ENCODE results near the gene TM6SF1. TPM values are rescaled to one million over a fixed set of nuclear protein-coding genes. Genes with fewer than 3 reads are reported as not detected.
"Not testable (repeated sequence)": the region's sequence is repeated elsewhere in the genome, so short reads cannot be mapped to it uniquely, and the experiment has no call there.

The TM6SF1 gene
- total and polyA plus RNA-seq, 5 donors, result 13.8 to 20.9 (median 15.7) TPM

- no peak overlapping the region for H3K4me3 ChIP-seq (ENCODE audit: low read length)
- H3K27me3 ChIP-seq (ENCODE audit: control insufficient read depth, insufficient read depth), result no peaks in the 10 kb centered on the region
- no peak overlapping the region for H3K27ac ChIP-seq (ENCODE audit: low read length)
- DNase-seq, result no peak
- no peak for ATAC-seq
- whole genome bisulfite sequencing, result 62% methylated on average over 2 of the region's 2 CpGs
- H3K4me1 ChIP-seq (ENCODE audit: control insufficient read depth, insufficient read depth, low read length), result no peaks in the 10 kb centered on the region
- no peaks in the 10 kb centered on the region for H3K9me3 ChIP-seq (ENCODE audit: control insufficient read depth, low read length)
- intact Hi-C loops (cut with DNase I), result no loop called here
These were observed 18.6 kb upstream of the TM6SF1 start for GRCh38 chr15:83088876-83089275.

- Histone ChIP-seq H3K27ac (ENCODE audit: low read length) (no peak overlapping the region), H3K27me3 (ENCODE audit: control insufficient read depth, insufficient read depth) (no peaks in the 10 kb centered on the region), H3K9me3 (ENCODE audit: control insufficient read depth, low read length) (no peaks in the 10 kb centered on the region), H3K4me3 (ENCODE audit: low read length) (no peak overlapping the region), H3K4me1 (ENCODE audit: control insufficient read depth, insufficient read depth, low read length) (no peaks in the 10 kb centered on the region)
- ATAC-seq, result no peak
- intact Hi-C loops (cut with DNase I), result no loop called here
- 36% methylated on average over 4 of the region's 4 CpGs for WGBS
- DNase-seq, result no peak
These were observed 17.0 kb upstream of the TM6SF1 start for GRCh38 chr15:83090465-83090864.

GRCh38 chr15:83091965-83092308 lies 15.5 kb upstream of the TM6SF1 start:
- DNase-seq; H3K27me3 ChIP-seq (ENCODE audit: control insufficient read depth, insufficient read depth); H3K9me3 ChIP-seq (ENCODE audit: control insufficient read depth, low read length); H3K4me1 ChIP-seq (ENCODE audit: control insufficient read depth, insufficient read depth, low read length); H3K4me3 ChIP-seq (ENCODE audit: low read length); intact Hi-C loops (cut with DNase I): not testable (repeated sequence)
- ATAC-seq, result peak; percentile 12 to 26
- peak overlapping the region; percentile 62 for H3K27ac ChIP-seq (ENCODE audit: low read length)
- 90% methylated on average over 3 of the region's 3 CpGs for WGBS

DNA sequence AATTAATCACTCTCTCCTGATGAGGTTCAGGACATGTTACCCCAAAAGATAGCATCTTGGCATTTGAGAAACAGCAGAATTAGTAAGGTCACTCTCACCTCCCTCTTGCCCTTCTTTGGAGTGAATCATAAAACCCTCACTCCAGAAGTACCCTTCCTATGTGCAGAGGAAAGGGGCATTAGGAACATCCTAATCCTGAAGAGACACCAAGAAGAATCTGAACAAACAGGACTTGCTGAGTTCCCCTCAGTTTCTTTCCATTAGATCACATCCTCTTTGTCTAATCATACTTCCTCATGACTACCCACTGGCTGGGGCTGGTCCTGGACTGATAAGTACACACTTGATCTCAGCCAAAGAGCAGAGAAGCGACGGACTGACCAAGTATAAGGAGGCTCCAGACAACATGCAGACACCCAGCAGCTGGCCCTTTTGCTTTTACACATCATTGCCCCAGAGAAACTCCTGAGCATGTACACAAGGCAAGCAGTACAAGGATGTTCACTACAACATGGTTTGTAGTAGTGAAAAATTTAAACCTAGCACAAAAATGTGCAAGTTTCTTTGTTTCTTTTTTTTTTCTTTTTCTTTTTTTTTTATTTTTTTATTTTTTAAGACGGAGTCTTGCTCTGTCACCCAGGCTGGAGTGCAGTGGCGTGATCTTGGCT lies 15.0 kb upstream of the TM6SF1 start:
- Histone ChIP-seq H3K27me3 (ENCODE audit: control insufficient read depth, insufficient read depth) (no peaks in the 10 kb centered on the region), H3K9me3 (ENCODE audit: control insufficient read depth, low read length) (no peaks in the 10 kb centered on the region), H3K4me1 (ENCODE audit: control insufficient read depth, insufficient read depth, low read length) (no peaks in the 10 kb centered on the region), H3K27ac (ENCODE audit: low read length) (peak overlapping the region; percentile 62), H3K4me3 (ENCODE audit: low read length) (no peak overlapping the region)
- WGBS, result 46% methylated on average over 4 of the region's 4 CpGs
- peak in 2 of 3 donors; percentile 52 to 76 for DNase-seq
- peak; percentile 92 to 97 for ATAC-seq
- intact Hi-C loops (cut with DNase I), result no loop called here

DNA sequence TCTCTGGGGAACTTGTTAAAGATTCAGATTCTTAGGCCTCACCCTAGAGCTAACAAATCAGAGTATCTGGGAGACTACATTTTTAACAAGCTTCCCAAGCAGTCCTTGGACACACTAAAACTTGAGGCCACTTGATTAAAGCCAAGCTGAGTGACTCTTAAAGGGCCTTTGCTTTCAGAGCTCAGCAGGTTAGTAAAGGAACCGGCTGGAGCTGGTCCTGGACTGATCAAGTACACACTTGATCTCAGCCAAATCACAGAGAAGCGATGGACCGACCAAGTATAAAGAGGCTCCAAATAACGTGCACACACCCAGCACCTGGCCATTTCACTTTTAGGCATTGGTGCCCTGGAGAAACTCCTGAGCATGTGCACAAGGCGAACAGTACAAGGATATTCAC lies 12.9 kb upstream of the TM6SF1 start:
- Histone ChIP-seq H3K9me3 (ENCODE audit: control insufficient read depth, low read length) (no peaks in the 10 kb centered on the region), H3K27me3 (ENCODE audit: control insufficient read depth, insufficient read depth) (no peaks in the 10 kb centered on the region), H3K4me3 (ENCODE audit: low read length) (no peak overlapping the region), H3K4me1 (ENCODE audit: control insufficient read depth, insufficient read depth, low read length) (no peaks in the 10 kb centered on the region), H3K27ac (ENCODE audit: low read length) (no peak overlapping the region)
- DNase-seq (no peak), ATAC-seq (no peak)
- intact Hi-C loops (cut with DNase I), result no loop called here
- WGBS, result 92% methylated on average over 5 of the region's 5 CpGs

GRCh38 chr15:83098079-83098478 lies 9.4 kb upstream of the TM6SF1 start:
- no peak overlapping the region for H3K4me3 ChIP-seq (ENCODE audit: low read length)
- DNase-seq, result no peak
- H3K27ac ChIP-seq (ENCODE audit: low read length), result no peak overlapping the region
- no peak for ATAC-seq
- H3K4me1 ChIP-seq (ENCODE audit: control insufficient read depth, insufficient read depth, low read length), result no peaks in the 10 kb centered on the region
- intact Hi-C loops (cut with DNase I), result no loop called here
- H3K9me3 ChIP-seq (ENCODE audit: control insufficient read depth, low read length), result no peaks in the 10 kb centered on the region
- H3K27me3 ChIP-seq (ENCODE audit: control insufficient read depth, insufficient read depth), result no peaks in the 10 kb centered on the region

- H3K4me3 ChIP-seq (ENCODE audit: low read length), result no peak overlapping the region
- H3K27me3 ChIP-seq (ENCODE audit: control insufficient read depth, insufficient read depth), result no peaks in the 10 kb centered on the region
- 44% methylated on average over 2 of the region's 2 CpGs for WGBS
- intact Hi-C loops (cut with DNase I), result no loop called here
- DNase-seq, result no peak
- H3K9me3 ChIP-seq (ENCODE audit: control insufficient read depth, low read length), result no peaks in the 10 kb centered on the region
- ATAC-seq, result peak; percentile 31 to 32
- no peaks in the 10 kb centered on the region for H3K4me1 ChIP-seq (ENCODE audit: control insufficient read depth, insufficient read depth, low read length)
- H3K27ac ChIP-seq (ENCODE audit: low read length), result no peak overlapping the region
These were observed 8.2 kb upstream of the TM6SF1 start for GRCh38 chr15:83099290-83099689.

- Histone ChIP-seq H3K4me3 (ENCODE audit: low read length) (no peak overlapping the region), H3K27ac (ENCODE audit: low read length) (no peak overlapping the region)
These were observed 7.3 kb upstream of the TM6SF1 start for GRCh38 chr15:83100097-83100646.

GRCh38 chr15:83102346-83102745 lies 5.1 kb upstream of the TM6SF1 start:
- Histone ChIP-seq H3K27me3 (ENCODE audit: control insufficient read depth, insufficient read depth) (no peaks in the 10 kb centered on the region), H3K27ac (ENCODE audit: low read length) (no peak overlapping the region), H3K4me3 (ENCODE audit: low read length) (no peak overlapping the region), H3K4me1 (ENCODE audit: control insufficient read depth, insufficient read depth, low read length) (no peaks in the 10 kb centered on the region), H3K9me3 (ENCODE audit: control insufficient read depth, low read length) (no peaks in the 10 kb centered on the region)
- no peak for DNase-seq
- 28% methylated on average over 2 of the region's 2 CpGs for WGBS
- ATAC-seq, result no peak
- intact Hi-C loops (cut with DNase I), result no loop called here

More at GRCh38 chr15:83100097-83100646, 7.3 kb upstream of the TM6SF1 start:
- H3K4me1 ChIP-seq (ENCODE audit: control insufficient read depth, insufficient read depth, low read length), result no peaks in the 10 kb centered on the region
- WGBS, result 27% methylated on average over 2 of the region's 2 CpGs
- intact Hi-C loops (cut with DNase I), result no loop called here
- H3K9me3 ChIP-seq (ENCODE audit: control insufficient read depth, low read length), result no peaks in the 10 kb centered on the region
- peak; percentile 27 to 64 for ATAC-seq
- no peaks in the 10 kb centered on the region for H3K27me3 ChIP-seq (ENCODE audit: control insufficient read depth, insufficient read depth)
- no peak for DNase-seq

- WGBS, result 79% methylated on average over 4 of the region's 4 CpGs
- intact Hi-C loops (cut with DNase I), result no loop called here
- ATAC-seq (no peak), DNase-seq (no peak)
- no peaks in the 10 kb centered on the region for H3K27me3 ChIP-seq (ENCODE audit: control insufficient read depth, insufficient read depth)
- H3K9me3 ChIP-seq (ENCODE audit: control insufficient read depth, low read length), result no peaks in the 10 kb centered on the region
- H3K4me1 ChIP-seq (ENCODE audit: control insufficient read depth, insufficient read depth, low read length), result peaks cover 4% of the 10 kb centered on the region
- no peak overlapping the region for H3K27ac ChIP-seq (ENCODE audit: low read length)
- no peak overlapping the region for H3K4me3 ChIP-seq (ENCODE audit: low read length)
These were observed 3.3 kb upstream of the TM6SF1 start for GRCh38 chr15:83104141-83104540.

DNA sequence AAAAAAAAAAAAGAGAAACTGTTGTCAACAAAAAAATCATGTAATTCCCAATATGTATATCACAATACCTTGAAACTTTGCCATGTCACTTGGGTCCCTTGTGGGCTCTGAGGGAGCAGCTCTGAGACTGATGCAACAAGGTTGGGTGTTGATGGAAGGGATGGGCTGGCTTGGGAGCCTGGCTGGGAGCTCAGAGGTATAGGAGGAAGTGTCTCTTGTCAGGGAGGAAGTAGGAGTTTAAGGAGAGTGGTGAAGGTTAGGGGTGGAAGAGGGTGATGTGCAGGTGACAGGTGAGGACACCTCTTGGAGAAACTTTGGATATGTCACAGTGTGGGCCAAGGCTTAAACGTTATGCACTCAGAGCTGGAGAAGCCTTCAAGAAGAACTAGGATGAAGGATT lies 2.0 kb upstream of the TM6SF1 start:
- WGBS, result 79% methylated on average over 1 of the region's 1 CpG
- no peaks in the 10 kb centered on the region for H3K27me3 ChIP-seq (ENCODE audit: control insufficient read depth, insufficient read depth)

GRCh38 chr15:83107841-83108181 lies 366 bp downstream of the TM6SF1 start:
- Histone ChIP-seq H3K27me3 (ENCODE audit: control insufficient read depth, insufficient read depth) (no peaks in the 10 kb centered on the region), H3K4me3 (ENCODE audit: low read length) (peak overlapping the region; percentile 59), H3K4me1 (ENCODE audit: control insufficient read depth, insufficient read depth, low read length) (peaks cover 4% of the 10 kb centered on the region), H3K27ac (ENCODE audit: low read length) (no peak overlapping the region), H3K9me3 (ENCODE audit: control insufficient read depth, low read length) (no peaks in the 10 kb centered on the region)
- 7% methylated on average over 30 of the region's 30 CpGs for WGBS
- ATAC-seq, result peak in 1 of 2 donors; percentile 1
- intact Hi-C loops (cut with DNase I), result no loop called here
- DNase-seq, result peak in 1 of 3 donors; percentile 50

More for the DNA sequence above, 2.0 kb upstream of the TM6SF1 start:
- H3K4me1 ChIP-seq (ENCODE audit: control insufficient read depth, insufficient read depth, low read length), result peaks cover 4% of the 10 kb centered on the region
- ATAC-seq (no peak), DNase-seq (no peak)
- intact Hi-C loops (cut with DNase I), result no loop called here
- no peak overlapping the region for H3K4me3 ChIP-seq (ENCODE audit: low read length)
- no peaks in the 10 kb centered on the region for H3K9me3 ChIP-seq (ENCODE audit: control insufficient read depth, low read length)
- no peak overlapping the region for H3K27ac ChIP-seq (ENCODE audit: low read length)

All from right cardiac atrium (tissue), 5 donors.